ENCODE results near the gene SNTB2. TPM values are rescaled to one million over a fixed set of nuclear protein-coding genes. Genes with fewer than 3 reads are reported as not detected.

Gene SNTB2
- total RNA-seq, 1 experiment from 2014 or later: 20.2 TPM

DNA sequence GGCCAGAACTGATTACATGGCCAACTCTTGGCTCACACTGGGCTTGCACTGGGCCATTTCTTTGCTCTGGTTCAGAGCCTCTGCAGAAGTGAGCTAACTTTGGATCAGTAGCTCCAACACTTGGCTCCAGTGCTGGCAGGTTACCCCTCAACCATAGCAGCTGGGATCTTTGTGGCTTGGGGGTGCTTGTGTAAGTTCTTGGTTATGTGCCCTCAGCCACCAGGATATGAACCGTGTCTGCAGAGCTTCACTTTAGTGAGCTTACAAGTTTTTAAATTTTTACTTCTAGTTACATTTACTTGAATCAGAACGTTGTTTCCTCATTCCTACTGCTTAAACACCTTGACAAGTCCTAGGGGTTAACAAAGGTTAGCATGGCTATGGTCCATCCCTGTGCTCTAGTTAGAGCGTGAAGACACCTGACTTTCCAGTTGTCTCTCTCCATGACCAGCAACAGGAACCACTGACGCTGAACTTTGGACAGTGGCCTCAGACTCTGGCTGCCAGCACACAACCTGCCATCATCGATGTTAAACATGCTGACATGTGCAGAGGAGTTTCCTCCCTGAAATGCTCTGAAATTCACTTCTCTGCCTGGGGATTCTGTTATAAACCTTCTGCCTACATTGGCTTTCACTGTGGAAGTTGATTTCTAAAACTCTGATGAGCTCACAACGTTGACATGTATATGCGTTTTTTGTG lies 139.4 kb downstream of the SNTB2 start:
- no peak overlapping the region for H2BK20ac ChIP-seq (ENCODE audit: low read depth, low read length, poor library complexity, severe bottlenecking)
- H2AK5ac ChIP-seq (ENCODE audit: insufficient read length, low read length): no peak overlapping the region
- no peak overlapping the region for H2BK120ac ChIP-seq (ENCODE audit: low read depth, low read length, poor library complexity, severe bottlenecking)
- H4K91ac ChIP-seq (ENCODE audit: insufficient read length, low read depth, low read length): no peak overlapping the region
- Mint-ChIP-seq H3K4me3 (peak overlapping the region in 1 of 2 experiments; percentile 23; a peak in 1 of 5 replicates), H3K9me3 (no peaks in the 10 kb centered on the region), H3K36me3 (ENCODE audit: insufficient read depth in 1 of 3, low read depth in 3 of 3) (peaks cover 41 to 85% (median 71%) of the 10 kb centered on the region in 3 experiments), H3K4me1 (peaks cover 21 to 23% of the 10 kb centered on the region in 2 experiments), H3K27me3 (ENCODE audit: low read depth) (no peaks in the 10 kb centered on the region; the same call in 1 of the 2 replicates), H3K27ac (peak overlapping the region in 2 of 3 experiments; percentile 58 to 59; a peak in 3 of 7 replicates)
- no peak overlapping the region for H3K56ac ChIP-seq (ENCODE audit: insufficient read length, low read depth, low read length)
- H3K4ac ChIP-seq (ENCODE audit: low read depth, low read length): no peak overlapping the region
- no peak overlapping the region for H2AFZ ChIP-seq (ENCODE audit: low read length)
- H3K9ac ChIP-seq (ENCODE audit: extremely low read depth, insufficient read length, low read length): no peak overlapping the region
- H3K18ac ChIP-seq (ENCODE audit: insufficient read length, low read depth, low read length): no peak overlapping the region
- no peak for DNase-seq
- H3K23me2 ChIP-seq (ENCODE audit: insufficient read length, low read depth, low read length, poor library complexity, severe bottlenecking): peaks cover 6% of the 10 kb centered on the region
- H3T11ph ChIP-seq (ENCODE audit: low read length): no peak overlapping the region
- no peaks in the 10 kb centered on the region for H3K9me3 ChIP-seq (ENCODE audit: control insufficient read depth, low read depth, low read length)
- no peak overlapping the region for H3K27ac ChIP-seq (ENCODE audit: insufficient read length, low read depth, low read length)
- H3K23ac ChIP-seq (ENCODE audit: insufficient read length, low read depth, low read length): no peak overlapping the region
- H3K4me1 ChIP-seq (ENCODE audit: insufficient read depth, low read length): no peaks in the 10 kb centered on the region
- no peaks in the 10 kb centered on the region for H3K27me3 ChIP-seq (ENCODE audit: insufficient read depth, low read length)
- H4K5ac ChIP-seq (ENCODE audit: insufficient read length, low read depth, low read length): no peak overlapping the region
- peaks cover 5% of the 10 kb centered on the region for H3K79me1 ChIP-seq (ENCODE audit: insufficient read depth, low read depth, low read length, poor library complexity, severe bottlenecking)
- no peak overlapping the region for H4K8ac ChIP-seq (replicated peaks; ENCODE audit: insufficient read length, low read depth, low read length)
- H2BK15ac ChIP-seq (ENCODE audit: low read depth, low read length): no peak overlapping the region
- H2BK12ac ChIP-seq (ENCODE audit: insufficient read length, low read depth, low read length): no peak overlapping the region
- H3K4me2 ChIP-seq (ENCODE audit: insufficient read depth, insufficient read length, low read length): no peak overlapping the region
- H2BK5ac ChIP-seq (ENCODE audit: insufficient read length, low read length): no peak overlapping the region
- TF ChIP-seq, protein P1, sequence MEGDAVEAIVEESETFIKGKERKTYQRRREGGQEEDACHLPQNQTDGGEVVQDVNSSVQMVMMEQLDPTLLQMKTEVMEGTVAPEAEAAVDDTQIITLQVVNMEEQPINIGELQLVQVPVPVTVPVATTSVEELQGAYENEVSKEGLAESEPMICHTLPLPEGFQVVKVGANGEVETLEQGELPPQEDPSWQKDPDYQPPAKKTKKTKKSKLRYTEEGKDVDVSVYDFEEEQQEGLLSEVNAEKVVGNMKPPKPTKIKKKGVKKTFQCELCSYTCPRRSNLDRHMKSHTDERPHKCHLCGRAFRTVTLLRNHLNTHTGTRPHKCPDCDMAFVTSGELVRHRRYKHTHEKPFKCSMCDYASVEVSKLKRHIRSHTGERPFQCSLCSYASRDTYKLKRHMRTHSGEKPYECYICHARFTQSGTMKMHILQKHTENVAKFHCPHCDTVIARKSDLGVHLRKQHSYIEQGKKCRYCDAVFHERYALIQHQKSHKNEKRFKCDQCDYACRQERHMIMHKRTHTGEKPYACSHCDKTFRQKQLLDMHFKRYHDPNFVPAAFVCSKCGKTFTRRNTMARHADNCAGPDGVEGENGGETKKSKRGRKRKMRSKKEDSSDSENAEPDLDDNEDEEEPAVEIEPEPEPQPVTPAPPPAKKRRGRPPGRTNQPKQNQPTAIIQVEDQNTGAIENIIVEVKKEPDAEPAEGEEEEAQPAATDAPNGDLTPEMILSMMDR (conservative IDR thresholded peaks at IDR 0.05): no peak
- H4K20me1 ChIP-seq (ENCODE audit: control insufficient read depth, insufficient read depth, insufficient read length): peaks cover 2% of the 10 kb centered on the region
- no CpG with 5 or more reads among the region's 7 CpGs for WGBS (ENCODE audit: extremely low coverage, insufficient read length, low lambda C conversion rate)
- peaks cover 16% of the 10 kb centered on the region; the same call in 1 of the 2 replicates for H3K79me2 ChIP-seq (ENCODE audit: insufficient read depth, low read length)
- no peak overlapping the region for H3K14ac ChIP-seq (ENCODE audit: insufficient read depth, low read length)
